ENCODE results near the gene PERCC1.
A peak's percentile ranks its signal among the peaks of the same experiment; 100 is the strongest.

PERCC1 gene

DNA sequence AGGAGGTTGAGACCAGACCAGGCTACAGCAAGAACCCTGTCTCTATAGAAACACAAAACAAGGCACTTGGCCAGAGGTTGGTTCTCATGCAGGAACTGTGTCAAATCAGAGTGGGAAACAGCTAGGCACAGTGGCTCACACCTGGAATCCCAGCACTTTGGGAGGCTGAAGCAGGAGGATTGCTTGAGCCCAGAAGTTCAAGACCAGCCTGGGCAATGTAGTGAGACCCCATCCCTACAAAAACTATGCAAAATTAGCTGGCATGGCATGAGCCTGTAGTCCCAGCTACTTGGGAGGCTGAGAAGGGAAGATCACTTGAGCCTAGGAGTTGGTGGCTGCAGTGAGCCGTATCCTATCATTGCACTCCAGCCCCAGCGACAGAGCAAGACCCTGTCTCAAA lies 18.0 kb upstream of the PERCC1 start:
- DNase-seq (ENCODE audit: low spot score): no peak

DNA sequence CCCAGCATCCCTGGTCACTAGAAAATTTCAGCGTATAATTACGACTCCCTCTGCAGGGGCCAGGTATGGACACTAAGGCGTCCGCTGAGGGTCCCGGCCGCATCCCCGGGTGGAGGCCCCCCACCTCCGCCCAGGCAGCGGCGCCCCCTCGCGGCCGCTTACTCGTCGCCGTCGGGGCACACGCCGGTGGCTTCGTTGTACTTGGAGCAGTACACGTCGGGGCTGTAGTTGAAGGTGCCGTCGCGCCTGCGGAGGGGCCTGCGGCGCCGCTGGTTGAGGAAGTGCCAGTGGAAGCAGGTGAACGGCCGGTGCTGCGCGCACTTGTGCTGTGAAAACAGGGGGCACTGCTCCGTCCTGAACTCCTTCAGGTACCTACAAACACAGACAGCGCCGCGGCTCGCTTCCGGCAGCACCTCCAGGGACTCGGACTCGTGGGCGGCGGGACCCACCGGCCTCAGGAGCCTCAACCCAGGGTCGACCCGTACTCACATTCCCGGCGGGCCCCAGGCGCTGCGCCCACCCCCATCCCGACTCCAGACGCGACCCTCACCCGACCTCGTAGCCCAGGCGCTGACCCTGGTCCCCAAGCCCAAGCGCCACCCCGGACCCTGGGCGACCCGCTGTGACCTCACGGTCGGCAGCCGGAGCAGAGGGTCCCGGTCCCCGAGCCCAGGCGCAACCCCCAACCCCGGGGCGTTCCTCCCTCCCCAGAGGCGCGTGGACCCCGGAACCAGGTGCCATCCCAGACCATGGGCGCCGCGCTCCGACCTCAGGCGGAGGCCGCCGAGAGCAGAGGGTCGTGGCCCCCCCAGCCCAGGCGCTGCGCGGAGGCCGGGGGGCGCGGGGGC lies 17.0 kb upstream of the PERCC1 start:
- peak; percentile 88 for DNase-seq (ENCODE audit: low spot score)

DNA sequence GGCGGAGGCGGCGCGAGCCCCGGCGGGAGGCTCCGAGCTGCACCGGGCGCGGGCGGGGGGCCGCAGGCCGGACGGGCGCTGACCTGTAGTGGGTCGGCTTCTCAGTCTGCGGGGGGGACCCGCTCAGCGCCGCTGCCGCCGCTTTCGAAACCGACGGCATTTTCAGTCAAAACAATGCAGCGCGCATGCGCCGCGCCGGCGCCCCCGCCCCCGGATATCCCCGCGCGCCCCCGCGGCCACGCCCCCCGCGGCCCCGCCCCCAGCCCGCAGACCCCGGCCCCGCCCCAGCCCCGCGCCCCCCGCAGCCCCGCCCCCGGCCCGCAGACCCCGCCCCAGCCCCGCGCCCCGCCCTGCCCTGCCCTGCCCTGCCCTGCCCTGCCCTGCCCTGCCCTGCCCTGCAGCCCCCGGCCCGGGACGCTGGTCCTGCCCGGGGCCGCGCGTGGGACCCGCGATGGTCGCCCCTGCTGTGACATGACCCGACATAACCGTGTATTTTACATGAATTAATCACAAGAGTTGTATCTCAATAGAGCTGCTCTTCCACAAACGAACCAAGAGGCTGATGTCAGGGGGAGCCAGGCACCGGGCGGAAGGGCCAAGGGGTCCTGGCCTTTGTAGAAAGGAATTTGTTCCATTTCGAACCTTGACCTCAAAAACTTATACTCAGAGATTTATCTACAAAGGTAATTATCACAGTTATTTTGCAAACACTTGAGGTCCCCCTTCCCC lies 16.2 kb upstream of the PERCC1 start, which contains the start of gene UNKL:
Gene UNKL, minus strand, starts transcription at position 173 of the 729 bp plus-strand sequence. Its CDS starts 13 bp downstream, at position 160.
- peak; percentile 90 for DNase-seq (ENCODE audit: low spot score)

GRCh38 chr16:1416521-1416941 lies 14.3 kb upstream of the PERCC1 start:
- no peak for DNase-seq (ENCODE audit: low spot score)

GRCh38 chr16:1420111-1420539 lies 10.8 kb upstream of the PERCC1 start:
- no peak for DNase-seq (ENCODE audit: low spot score)

DNA sequence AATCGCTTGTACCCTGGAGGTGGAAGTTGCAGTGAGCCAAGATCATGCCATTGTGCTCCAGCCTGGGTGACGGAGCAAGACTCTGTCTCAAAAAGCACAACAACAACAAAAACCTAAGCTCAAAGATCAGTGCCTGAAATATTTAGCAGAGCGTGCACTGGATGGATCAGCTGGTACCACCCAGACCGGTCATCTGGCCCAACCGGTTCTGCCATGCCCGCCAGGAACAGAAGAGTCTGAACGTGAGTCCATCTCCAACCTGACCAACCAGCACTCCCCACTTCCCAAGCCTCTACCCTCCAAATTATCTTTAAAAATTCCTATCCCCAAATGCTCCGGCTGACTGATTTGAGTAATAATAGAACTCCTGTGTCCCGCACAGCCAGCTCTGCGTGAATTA lies 8.8 kb upstream of the PERCC1 start:
- DNase-seq (ENCODE audit: low spot score): no peak

DNA sequence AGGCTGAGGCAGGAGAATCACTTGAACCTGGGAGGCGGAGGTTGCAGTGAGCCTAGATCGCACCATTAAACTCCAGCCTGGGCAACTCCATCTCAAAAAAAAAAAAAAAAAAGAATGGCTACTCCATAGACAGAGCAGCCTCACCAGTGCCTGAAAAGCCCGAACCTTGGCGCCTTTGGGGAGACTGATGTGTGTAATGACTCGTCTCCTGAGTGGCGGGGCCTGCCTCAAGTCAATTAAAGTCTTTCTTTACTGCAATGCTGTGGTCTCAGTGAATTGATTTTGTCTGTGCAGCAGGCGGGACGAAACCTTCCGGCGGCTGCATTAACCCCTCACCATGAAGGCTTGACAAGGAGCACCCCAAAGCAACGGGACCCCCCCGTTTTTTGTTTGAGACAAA lies 6.8 kb upstream of the PERCC1 start:
- no peak for DNase-seq (ENCODE audit: low spot score)

DNA sequence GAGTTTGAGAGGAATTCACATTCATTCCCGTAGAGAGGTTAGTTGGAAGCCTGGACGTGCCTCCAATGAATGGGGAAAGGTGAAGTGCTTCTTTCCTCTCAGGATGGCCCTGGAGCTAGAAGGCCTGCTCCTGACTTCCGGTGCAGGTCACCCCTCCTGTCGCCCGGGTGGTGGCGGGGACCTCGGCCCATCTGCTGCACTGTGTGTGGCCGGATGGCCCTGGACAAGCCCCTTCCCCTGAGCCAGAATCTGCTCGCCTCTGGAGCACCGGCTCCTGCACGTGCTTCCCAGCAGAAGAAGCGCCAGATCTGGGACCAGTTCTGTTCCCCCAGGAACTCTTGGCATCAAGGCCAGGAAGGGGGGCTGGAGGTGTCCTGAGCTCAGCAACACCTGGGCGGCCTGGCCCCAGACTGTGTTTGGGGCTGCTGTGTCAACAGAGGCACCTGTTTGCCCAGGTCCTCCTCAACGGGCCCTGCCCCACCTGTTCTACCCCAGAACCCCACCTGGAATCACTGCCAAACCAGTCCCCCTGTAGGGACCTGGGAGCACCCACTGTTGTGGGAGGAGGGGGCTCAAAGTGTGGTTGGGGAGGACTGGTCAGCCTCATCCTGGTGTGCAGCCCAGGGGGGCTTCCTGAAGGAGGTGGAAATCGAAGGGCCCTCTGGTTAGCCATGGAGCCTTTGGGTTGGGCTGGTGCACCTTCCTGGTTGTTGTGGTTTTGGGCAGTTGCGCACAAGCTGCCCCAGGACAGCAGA lies 5.1 kb upstream of the PERCC1 start:
- peak; percentile 5 for DNase-seq (ENCODE audit: low spot score)

- DNase-seq (ENCODE audit: low spot score): peak; percentile 63
Measured at GRCh38 chr16:1426734-1427471, 4.0 kb upstream of the PERCC1 start.

DNA sequence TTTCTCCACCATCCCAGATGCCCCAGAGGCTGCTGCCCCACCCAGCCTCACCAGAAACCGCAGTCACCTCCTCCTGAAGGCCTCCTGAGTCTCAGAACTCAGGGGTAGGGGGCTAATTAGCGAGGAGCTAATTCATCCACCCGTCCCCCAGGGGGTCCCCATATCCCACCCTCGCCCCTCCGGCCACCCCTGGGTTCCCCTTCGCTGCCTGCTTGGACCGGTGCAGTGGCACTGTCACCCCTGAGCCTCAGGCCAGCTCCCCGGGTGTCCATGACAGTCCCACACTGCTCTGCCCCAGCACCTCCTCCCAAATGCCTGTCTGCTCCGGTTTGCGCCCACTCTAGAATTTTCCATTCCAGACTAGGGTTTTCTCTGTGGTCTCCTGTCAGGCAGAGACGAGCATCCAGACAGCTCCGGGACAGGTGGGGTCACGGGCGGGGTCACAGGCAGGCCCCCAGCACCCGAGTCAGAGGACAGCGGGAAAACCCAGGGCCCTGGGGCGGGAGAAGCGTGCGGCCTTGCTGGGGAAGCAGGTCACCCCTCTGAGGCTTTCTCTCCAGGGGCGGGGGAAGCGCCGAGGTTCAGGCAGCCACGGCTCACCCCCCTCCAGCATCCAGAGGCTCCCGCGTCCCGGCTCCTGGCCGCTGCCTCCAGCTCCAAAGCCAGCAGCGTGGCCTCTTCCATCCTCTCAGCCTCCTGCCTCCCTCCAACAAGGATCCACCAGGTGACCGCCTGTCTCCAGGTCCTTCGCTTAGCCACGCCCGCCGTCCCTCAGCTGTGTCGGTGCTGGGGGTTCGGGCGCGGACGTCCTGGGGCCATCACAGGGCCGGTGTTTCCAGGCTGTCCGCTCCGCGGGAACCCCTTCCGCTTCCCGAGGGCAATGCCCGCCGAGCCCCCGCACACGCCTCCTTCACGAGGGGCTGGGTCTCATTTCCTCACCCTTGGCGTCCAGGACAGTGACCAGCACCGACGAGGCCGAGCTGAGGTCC lies 3.1 kb upstream of the PERCC1 start:
- DNase-seq (ENCODE audit: low spot score): peak; percentile 18

DNA sequence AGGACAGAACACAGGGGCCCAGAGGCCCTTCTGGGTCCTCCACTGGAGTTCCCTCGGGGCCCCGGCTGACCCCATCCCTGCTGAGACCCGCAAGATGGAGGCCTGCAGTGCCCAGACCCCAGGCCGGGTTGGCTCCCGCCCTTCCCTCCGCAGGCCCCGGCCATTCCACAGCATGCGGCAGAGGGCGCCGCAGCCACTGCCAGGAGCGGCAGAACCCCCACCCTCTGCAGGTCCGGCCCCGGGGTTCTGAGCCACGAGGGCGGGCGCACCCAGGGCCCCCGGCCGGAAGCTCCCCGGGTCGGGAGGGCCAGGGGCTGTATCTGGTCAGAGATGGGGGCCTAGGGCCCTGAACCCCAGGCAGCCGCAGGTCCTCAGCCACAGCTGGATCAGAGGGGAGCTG lies 2.4 kb upstream of the PERCC1 start:
- peak; percentile 95 for DNase-seq (ENCODE audit: low spot score)

- no peak for DNase-seq (ENCODE audit: low spot score)
Measured at GRCh38 chr16:1429012-1429411, 1.9 kb upstream of the PERCC1 start.

- no peak for DNase-seq (ENCODE audit: low spot score)
Measured at GRCh38 chr16:1429631-1430030, 1.2 kb upstream of the PERCC1 start.

DNA sequence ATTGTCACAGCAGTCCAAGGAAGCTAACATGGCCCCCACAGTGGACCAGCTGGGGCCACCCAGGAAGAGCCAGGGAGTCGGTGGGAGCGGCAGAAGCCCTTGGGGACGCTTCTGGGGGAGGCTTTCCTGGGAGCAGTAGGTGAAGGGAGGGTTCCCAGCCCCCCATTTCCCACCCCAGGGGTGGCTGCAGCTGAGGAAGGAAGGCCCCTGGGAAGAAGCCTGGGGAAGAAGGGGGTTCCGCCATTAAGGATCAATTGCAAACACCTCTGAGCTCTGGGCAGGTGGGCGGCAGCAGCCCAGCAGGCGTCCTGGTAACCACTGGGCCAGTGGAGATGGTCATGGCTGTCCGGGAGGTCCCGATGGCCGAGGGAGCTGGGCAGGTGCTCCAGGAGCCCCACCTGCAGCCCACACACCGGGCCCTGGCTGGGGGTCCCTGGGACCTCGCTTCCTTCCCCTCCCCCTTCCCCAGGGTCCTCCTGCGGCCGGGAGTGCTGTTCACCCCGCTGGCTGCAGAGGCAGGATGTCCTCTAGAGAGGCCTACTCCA lies 592 bp upstream of the PERCC1 start:
- DNase-seq (ENCODE audit: low spot score): no peak

DNA sequence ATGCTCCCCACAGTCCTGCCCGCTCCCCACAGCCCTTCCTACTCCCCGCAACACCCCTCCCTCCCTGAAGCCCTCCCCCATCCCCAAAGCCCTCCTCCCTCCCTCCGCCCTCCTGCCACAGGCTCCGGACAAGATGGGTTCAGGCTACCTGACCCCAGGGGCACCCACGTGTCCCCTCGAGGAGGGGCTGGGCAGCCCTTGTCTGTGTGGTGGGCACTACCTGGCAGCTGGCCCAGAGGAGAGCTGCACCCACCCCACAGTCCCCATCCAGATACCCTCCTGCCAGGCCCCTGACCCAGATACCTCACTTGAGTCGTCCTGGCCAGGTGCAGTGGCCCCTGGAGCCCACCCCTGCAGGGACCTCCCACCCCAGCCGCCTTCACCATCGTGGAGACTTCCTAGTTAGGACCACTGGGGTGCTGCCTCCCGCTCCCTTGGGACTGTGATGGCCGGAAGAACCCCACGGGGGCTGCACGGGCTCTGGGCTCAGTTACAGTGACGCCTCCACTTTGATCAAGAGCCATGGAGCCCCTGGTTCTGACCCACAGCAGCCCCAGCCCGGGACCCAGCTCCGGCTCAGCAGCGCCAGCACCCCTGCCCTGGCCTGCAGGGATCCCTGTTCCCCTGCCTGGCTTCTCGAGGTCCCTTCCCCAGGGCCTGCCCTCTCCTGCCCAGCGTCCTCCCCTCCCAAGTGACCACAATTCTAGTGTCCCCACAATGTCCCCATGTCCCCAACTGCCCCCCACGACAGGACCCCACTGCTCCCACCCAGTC lies 806 bp downstream of the PERCC1 start:
- DNase-seq (ENCODE audit: low spot score): no peak

- no peak for DNase-seq (ENCODE audit: low spot score)
Measured at GRCh38 chr16:1432388-1433262, 1.7 kb downstream of the PERCC1 start.

DNA sequence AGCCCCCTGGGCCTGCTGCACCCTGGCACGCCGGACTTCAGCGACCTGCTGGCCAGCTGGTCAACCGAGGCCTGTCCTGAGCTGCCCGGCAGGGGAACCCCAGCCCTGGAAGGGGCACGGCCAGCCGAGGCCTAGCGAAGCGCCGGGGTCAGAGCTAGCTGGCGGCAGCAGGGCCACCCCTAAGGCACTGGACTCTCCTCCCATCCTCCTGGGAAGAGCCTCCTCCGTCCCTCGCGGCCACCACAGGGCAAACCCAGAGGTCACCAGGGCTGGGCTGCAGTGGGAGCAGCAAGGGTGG lies 2.3 kb downstream of the PERCC1 start:
- DNase-seq (ENCODE audit: low spot score): no peak

DNA sequence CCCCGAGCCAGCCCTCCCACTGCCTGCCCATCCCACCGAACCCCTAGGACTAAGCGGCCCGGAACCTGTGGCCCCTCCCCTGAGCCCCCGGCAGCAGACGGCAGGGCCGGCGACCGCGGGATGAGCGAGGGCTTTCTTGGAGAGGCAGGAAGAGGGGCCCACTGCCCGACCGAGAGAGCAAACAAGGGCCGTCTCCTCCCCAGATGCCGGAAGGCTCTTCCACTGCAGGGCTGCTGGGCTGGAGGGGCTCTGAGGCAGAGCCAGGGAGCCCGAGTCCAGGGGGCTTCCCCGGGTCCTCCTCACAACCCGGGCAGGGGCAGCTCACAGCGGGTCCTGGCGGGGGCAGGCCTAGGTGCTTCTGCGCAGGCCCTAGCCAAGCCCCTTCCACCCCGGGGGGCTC lies 2.9 kb downstream of the PERCC1 start:
- DNase-seq (ENCODE audit: low spot score): no peak
